Measurements from ENCODE around the gene MAP3K5. TPM values are rescaled to one million over a fixed set of nuclear protein-coding genes. Genes with fewer than 3 reads are reported as not detected.

MAP3K5 gene
- total and polyA plus RNA-seq, 2 donors (not counting 1 experiment from before 2014, with no cell fraction given), result 10.9 to 62.6 TPM

DNA sequence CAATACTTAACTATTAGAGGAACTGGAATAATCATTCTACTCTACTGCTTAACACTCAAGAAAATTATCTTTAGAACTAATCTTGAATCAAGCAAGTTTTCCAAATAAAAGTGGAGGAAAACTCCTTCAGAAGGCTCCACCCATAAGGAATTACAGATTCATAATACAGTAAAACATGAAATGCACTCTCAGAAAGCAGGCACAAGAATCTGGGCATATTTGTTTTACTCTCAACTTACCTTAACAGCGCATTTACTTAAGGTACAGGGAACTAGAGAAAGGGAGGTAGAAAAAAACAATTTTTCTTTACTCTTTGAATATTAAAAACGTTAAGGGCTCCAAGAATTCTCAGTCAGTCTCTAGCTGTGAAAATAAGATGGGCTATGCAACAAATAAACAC, 140.3 kb downstream of the MAP3K5 start:
- Histone ChIP-seq H3K79me2 (ENCODE audit: control insufficient read depth, insufficient read depth, low read length) (no peaks in the 10 kb centered on the region), H2AFZ (ENCODE audit: low read length) (no peak overlapping the region)
- TF ChIP-seq EZH2 (IDR thresholded peaks at IDR 0.05; ENCODE audit: low read length, missing control alignments), result no peak
- TF ChIP-seq, protein P1, sequence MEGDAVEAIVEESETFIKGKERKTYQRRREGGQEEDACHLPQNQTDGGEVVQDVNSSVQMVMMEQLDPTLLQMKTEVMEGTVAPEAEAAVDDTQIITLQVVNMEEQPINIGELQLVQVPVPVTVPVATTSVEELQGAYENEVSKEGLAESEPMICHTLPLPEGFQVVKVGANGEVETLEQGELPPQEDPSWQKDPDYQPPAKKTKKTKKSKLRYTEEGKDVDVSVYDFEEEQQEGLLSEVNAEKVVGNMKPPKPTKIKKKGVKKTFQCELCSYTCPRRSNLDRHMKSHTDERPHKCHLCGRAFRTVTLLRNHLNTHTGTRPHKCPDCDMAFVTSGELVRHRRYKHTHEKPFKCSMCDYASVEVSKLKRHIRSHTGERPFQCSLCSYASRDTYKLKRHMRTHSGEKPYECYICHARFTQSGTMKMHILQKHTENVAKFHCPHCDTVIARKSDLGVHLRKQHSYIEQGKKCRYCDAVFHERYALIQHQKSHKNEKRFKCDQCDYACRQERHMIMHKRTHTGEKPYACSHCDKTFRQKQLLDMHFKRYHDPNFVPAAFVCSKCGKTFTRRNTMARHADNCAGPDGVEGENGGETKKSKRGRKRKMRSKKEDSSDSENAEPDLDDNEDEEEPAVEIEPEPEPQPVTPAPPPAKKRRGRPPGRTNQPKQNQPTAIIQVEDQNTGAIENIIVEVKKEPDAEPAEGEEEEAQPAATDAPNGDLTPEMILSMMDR (conservative IDR thresholded peaks at IDR 0.05 in 1 of 2, IDR thresholded peaks at IDR 0.05 in 1 of 2; ENCODE audit: low read depth in 1 of 2, low read length in 2 of 2), result no peak

DNA sequence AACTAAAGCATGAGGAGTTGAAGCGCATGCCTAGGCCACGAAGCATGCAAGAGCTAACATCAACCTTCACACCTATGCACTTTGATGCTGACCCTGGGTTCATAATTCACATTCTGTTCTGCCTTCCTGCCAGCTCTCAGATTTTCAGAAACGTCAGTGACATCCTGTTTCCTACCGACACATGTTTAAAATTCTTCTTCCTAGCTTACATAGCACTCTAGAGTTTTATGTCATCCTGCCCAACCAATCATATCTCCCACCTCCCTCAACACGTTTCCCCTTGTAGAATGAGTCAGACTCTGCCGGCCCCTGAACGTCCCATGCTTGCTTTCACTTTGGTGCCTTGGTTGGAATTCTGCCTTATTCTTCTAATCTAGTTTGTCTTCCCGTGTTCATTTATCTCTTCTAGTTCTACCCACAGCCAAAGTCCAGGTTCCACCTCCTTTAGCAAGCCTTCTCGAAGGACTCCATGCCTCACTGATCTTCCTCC, 144.9 kb downstream of the MAP3K5 start:
- peak overlapping the region; percentile 89 for H3K27ac ChIP-seq (ENCODE audit: insufficient read depth, low read length)
- H3K79me2 ChIP-seq (ENCODE audit: control insufficient read depth, insufficient read depth, low read length), result no peaks in the 10 kb centered on the region
- TF ChIP-seq, protein P1 (conservative IDR thresholded peaks at IDR 0.05 in 1 of 2, IDR thresholded peaks at IDR 0.05 in 1 of 2; ENCODE audit: low read depth in 1 of 2, low read length in 2 of 2), result no peak
- no peak for TF ChIP-seq EZH2 (IDR thresholded peaks at IDR 0.05; ENCODE audit: low read length, missing control alignments)
- DNase-seq (ENCODE audit: low read depth in 2 of 2), result peak; percentile 90 to 96
- no peaks in the 10 kb centered on the region for H3K27me3 ChIP-seq (ENCODE audit: control insufficient read depth, insufficient read depth, low read length)
- peak overlapping the region; percentile 76 for H3K4me2 ChIP-seq (ENCODE audit: extremely low read depth, insufficient read depth, low read length)
- H3K9ac ChIP-seq (ENCODE audit: insufficient read depth, low read length), result peak overlapping the region; percentile 29
- no peaks in the 10 kb centered on the region for H3K36me3 ChIP-seq (ENCODE audit: control insufficient read depth, insufficient read depth, low read length)
- no peaks in the 10 kb centered on the region for H3K9me3 ChIP-seq (ENCODE audit: control insufficient read depth, insufficient read depth, low read depth, low read length)
- peaks cover 8% of the 10 kb centered on the region for H3K4me1 ChIP-seq (ENCODE audit: control insufficient read depth, extremely low read depth, insufficient read depth, low read length)
- H2AFZ ChIP-seq (ENCODE audit: low read length), result peak overlapping the region; percentile 54
- peak overlapping the region; percentile 18 to 40 (median 24) for H3K4me3 ChIP-seq (replicated peaks in 1 of 4; ENCODE audit: control extremely low read depth in 1 of 4, insufficient read depth in 1 of 4, low read depth in 3 of 4, low read length in 4 of 4)
- H4K20me1 ChIP-seq (ENCODE audit: control insufficient read depth, extremely low read depth, insufficient read depth, low read length), result no peaks in the 10 kb centered on the region

More for the DNA sequence above, 140.3 kb downstream of the MAP3K5 start:
- Histone ChIP-seq H3K9ac (ENCODE audit: insufficient read depth, low read length) (no peak overlapping the region), H3K4me3 (replicated peaks in 1 of 4; ENCODE audit: control extremely low read depth in 1 of 4, insufficient read depth in 1 of 4, low read depth in 3 of 4, low read length in 4 of 4) (no peak overlapping the region), H3K4me2 (ENCODE audit: extremely low read depth, insufficient read depth, low read length) (no peak overlapping the region), H3K9me3 (ENCODE audit: control insufficient read depth, insufficient read depth, low read depth, low read length) (no peaks in the 10 kb centered on the region), H3K27me3 (ENCODE audit: control insufficient read depth, insufficient read depth, low read length) (no peaks in the 10 kb centered on the region), H4K20me1 (ENCODE audit: control insufficient read depth, extremely low read depth, insufficient read depth, low read length) (no peaks in the 10 kb centered on the region), H3K27ac (ENCODE audit: insufficient read depth, low read length) (no peak overlapping the region), H3K36me3 (ENCODE audit: control insufficient read depth, insufficient read depth, low read length) (no peaks in the 10 kb centered on the region), H3K4me1 (ENCODE audit: control insufficient read depth, extremely low read depth, insufficient read depth, low read length) (peaks cover 7% of the 10 kb centered on the region)
- no peak for DNase-seq (ENCODE audit: low read depth in 2 of 2)

DNA sequence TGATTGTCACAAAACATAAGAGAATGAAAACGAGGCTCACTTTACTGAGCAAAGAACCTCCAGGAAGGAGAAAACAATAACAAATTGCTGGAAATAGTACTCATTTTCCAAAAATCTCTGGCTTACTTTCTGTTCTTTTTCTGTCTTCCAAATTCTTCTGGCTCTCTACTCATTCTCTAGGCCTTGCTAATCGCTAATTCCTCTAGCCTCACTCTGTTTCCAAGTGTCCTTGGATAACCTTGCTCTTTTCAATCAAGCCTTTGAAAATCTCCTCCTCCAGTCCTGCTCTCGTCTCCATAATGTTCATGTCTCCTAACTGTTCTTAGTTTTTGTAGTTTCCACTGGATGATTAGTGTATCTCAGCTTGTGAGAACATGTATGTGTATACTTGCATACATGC, 145.9 kb downstream of the MAP3K5 start:
- peak; percentile 46 to 64 for DNase-seq (ENCODE audit: low read depth in 2 of 2)
- Histone ChIP-seq H3K27ac (ENCODE audit: insufficient read depth, low read length) (peak overlapping the region; percentile 89), H3K9ac (ENCODE audit: insufficient read depth, low read length) (no peak overlapping the region), H3K4me3 (replicated peaks in 1 of 4; ENCODE audit: control extremely low read depth in 1 of 4, insufficient read depth in 1 of 4, low read depth in 3 of 4, low read length in 4 of 4) (no peak overlapping the region), H3K4me2 (ENCODE audit: extremely low read depth, insufficient read depth, low read length) (peak overlapping the region; percentile 76), H3K27me3 (ENCODE audit: control insufficient read depth, insufficient read depth, low read length) (no peaks in the 10 kb centered on the region), H4K20me1 (ENCODE audit: control insufficient read depth, extremely low read depth, insufficient read depth, low read length) (no peaks in the 10 kb centered on the region), H3K79me2 (ENCODE audit: control insufficient read depth, insufficient read depth, low read length) (no peaks in the 10 kb centered on the region), H3K36me3 (ENCODE audit: control insufficient read depth, insufficient read depth, low read length) (no peaks in the 10 kb centered on the region), H3K4me1 (ENCODE audit: control insufficient read depth, extremely low read depth, insufficient read depth, low read length) (peaks cover 8% of the 10 kb centered on the region), H2AFZ (ENCODE audit: low read length) (no peak overlapping the region), H3K9me3 (ENCODE audit: control insufficient read depth, insufficient read depth, low read depth, low read length) (no peaks in the 10 kb centered on the region)
- TF ChIP-seq, protein P1 (conservative IDR thresholded peaks at IDR 0.05 in 1 of 2, IDR thresholded peaks at IDR 0.05 in 1 of 2; ENCODE audit: low read depth in 1 of 2, low read length in 2 of 2), result no peak
- no peak for TF ChIP-seq EZH2 (IDR thresholded peaks at IDR 0.05; ENCODE audit: low read length, missing control alignments)
